Stimulated activated CD4-positive, alpha-beta T cell treated with anti-CD3 and anti-CD28 coated beads, Interleukin-15, amount 100 ng/mL, for 48 hours (primary cell): ENCODE results near the gene DYNC1LI1.

Source experiments
- DNase-seq, 2 donors: peaks; one replicate each; pipeline ENCODE4 v3.0.0-alpha.2; 2020; ENCODE audit warnings: low read depth in 2 of 2

Gene DYNC1LI1

GRCh38 chr3:32570421-32571191, at the start of gene DYNC1LI1:
Gene DYNC1LI1, minus strand, starts transcription at chr3:32570858. Its CDS starts 88 bp downstream, at chr3:32570770.
- DNase-seq = peak; percentile 86 to 92

- DNase-seq = no peak
Observed at GRCh38 chr3:32619395-32619794, 48.7 kb upstream of the DYNC1LI1 start.

- no peak for DNase-seq
Observed at GRCh38 chr3:32616267-32616962, 45.8 kb upstream of the DYNC1LI1 start.

- no peak for DNase-seq
Observed at GRCh38 chr3:32614956-32615355, 44.3 kb upstream of the DYNC1LI1 start.

- DNase-seq = no peak
Observed at GRCh38 chr3:32613183-32613582, 42.5 kb upstream of the DYNC1LI1 start.

- DNase-seq = no peak
Observed at GRCh38 chr3:32612547-32612946, 41.9 kb upstream of the DYNC1LI1 start.

GRCh38 chr3:32607522-32607921, 36.9 kb upstream of the DYNC1LI1 start:
- no peak for DNase-seq

GRCh38 chr3:32606960-32607359, 36.3 kb upstream of the DYNC1LI1 start:
- no peak for DNase-seq

- DNase-seq = no peak
Observed at GRCh38 chr3:32606277-32606676, 35.6 kb upstream of the DYNC1LI1 start.

- no peak for DNase-seq
Observed at GRCh38 chr3:32603064-32603463, 32.4 kb upstream of the DYNC1LI1 start.

- DNase-seq = no peak
Observed at GRCh38 chr3:32602206-32602605, 31.5 kb upstream of the DYNC1LI1 start.

GRCh38 chr3:32601722-32602121, 31.1 kb upstream of the DYNC1LI1 start:
- no peak for DNase-seq

GRCh38 chr3:32597656-32598055, 27.0 kb upstream of the DYNC1LI1 start:
- no peak for DNase-seq

- DNase-seq = no peak
Observed at GRCh38 chr3:32596909-32597369, 26.3 kb upstream of the DYNC1LI1 start.

GRCh38 chr3:32596282-32596908, 25.7 kb upstream of the DYNC1LI1 start:
- no peak for DNase-seq

GRCh38 chr3:32595323-32595722, 24.7 kb upstream of the DYNC1LI1 start:
- DNase-seq = no peak

GRCh38 chr3:32593903-32594525, 23.4 kb upstream of the DYNC1LI1 start:
- DNase-seq = no peak

- DNase-seq = no peak
Observed at GRCh38 chr3:32592696-32593353, 22.2 kb upstream of the DYNC1LI1 start.

GRCh38 chr3:32592011-32592410, 21.4 kb upstream of the DYNC1LI1 start:
- DNase-seq = no peak

- no peak for DNase-seq
Observed at GRCh38 chr3:32591186-32591585, 20.5 kb upstream of the DYNC1LI1 start.

GRCh38 chr3:32586356-32586755, 15.7 kb upstream of the DYNC1LI1 start:
- DNase-seq = no peak

GRCh38 chr3:32584660-32585059, 14.0 kb upstream of the DYNC1LI1 start:
- no peak for DNase-seq
